ENCODE results near the gene AFF2. TPM values are rescaled to one million over a fixed set of nuclear protein-coding genes. Genes with fewer than 3 reads are reported as not detected.

The AFF2 gene
- total RNA-seq, 1 donor from 2014 or later: 3.4 TPM

DNA sequence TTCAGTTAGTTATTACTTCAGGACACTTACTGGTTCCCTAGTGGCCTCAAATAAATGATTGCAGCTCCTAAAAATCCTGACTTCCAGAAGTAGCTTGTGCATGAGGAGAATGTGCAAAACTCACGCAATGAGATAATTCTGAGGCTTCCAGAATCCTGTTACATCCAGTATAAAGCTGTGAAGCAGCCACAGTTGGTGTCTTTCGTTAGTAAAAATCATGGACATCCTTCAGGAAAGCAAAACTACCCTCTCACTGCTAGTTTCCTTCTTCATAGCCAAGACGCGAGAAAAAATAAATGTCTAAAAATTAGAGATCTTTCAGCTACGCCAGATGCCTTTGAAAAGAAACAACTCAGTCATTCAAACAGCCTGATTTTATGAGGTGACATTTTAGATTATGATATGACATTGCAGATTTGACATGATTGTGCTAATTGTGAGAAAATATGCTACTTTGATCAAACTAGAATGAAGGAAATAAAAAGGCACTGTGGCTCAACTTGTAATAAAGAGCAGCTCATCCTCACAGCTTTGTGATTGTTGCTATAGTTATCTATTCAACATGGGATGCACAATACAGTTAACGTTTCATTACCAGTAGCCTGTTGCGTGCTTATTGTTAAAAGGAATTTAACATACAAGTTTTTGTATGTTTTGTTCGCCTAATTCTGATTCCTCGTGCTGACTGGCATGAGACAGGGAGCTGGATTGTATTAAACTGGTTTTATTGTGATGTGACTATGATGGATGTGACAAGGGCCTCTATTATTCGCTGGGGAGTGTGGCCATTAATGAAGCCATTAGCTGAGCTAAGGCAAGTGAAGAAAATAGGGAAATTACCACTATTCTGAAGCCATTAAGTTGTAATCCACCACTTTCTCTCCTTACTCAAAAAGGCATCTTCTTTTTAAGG lies 40.5 kb downstream of the AFF2 start:
- no peaks in the 10 kb centered on the region for H3K36me3 Mint-ChIP-seq (ENCODE audit: low read depth)
- ATAC-seq (ENCODE audit: low read depth): no peak
- H3K9me3 Mint-ChIP-seq: no peaks in the 10 kb centered on the region

GRCh38 chrX:148541584-148541940 lies 41.1 kb downstream of the AFF2 start:
- DNase-seq (no peak), ATAC-seq (ENCODE audit: low read depth) (no peak)
- Mint-ChIP-seq H3K27ac (no peak overlapping the region), H3K4me1 (peaks cover 54% of the 10 kb centered on the region), H3K27me3 (no peaks in the 10 kb centered on the region), H3K9me3 (no peaks in the 10 kb centered on the region), H3K4me3 (no peak overlapping the region), H3K36me3 (ENCODE audit: low read depth) (no peaks in the 10 kb centered on the region)
- CTCF ChIA-PET: no interaction called here
- intact Hi-C loops (cut with micrococcal nuclease): loop anchor here (5.0 kb wide), 1 partner anchor 71 kb away; no protein-coding TSS in a partner anchor
- POLR2A ChIA-PET: no interaction called here
- TF ChIP-seq, protein P1, sequence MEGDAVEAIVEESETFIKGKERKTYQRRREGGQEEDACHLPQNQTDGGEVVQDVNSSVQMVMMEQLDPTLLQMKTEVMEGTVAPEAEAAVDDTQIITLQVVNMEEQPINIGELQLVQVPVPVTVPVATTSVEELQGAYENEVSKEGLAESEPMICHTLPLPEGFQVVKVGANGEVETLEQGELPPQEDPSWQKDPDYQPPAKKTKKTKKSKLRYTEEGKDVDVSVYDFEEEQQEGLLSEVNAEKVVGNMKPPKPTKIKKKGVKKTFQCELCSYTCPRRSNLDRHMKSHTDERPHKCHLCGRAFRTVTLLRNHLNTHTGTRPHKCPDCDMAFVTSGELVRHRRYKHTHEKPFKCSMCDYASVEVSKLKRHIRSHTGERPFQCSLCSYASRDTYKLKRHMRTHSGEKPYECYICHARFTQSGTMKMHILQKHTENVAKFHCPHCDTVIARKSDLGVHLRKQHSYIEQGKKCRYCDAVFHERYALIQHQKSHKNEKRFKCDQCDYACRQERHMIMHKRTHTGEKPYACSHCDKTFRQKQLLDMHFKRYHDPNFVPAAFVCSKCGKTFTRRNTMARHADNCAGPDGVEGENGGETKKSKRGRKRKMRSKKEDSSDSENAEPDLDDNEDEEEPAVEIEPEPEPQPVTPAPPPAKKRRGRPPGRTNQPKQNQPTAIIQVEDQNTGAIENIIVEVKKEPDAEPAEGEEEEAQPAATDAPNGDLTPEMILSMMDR (IDR thresholded peaks at IDR 0.05): no peak

More for the DNA sequence above, 40.5 kb downstream of the AFF2 start:
- ChIA-PET POLR2A (no interaction called here), CTCF (interaction anchor here (3.1 kb wide), 1 partner anchor 11 kb away, joined by 11 read pairs; no protein-coding TSS in a partner anchor)
- TF ChIP-seq, protein P1 (IDR thresholded peaks at IDR 0.05): no peak
- no peak for DNase-seq
- H3K4me3 Mint-ChIP-seq: no peak overlapping the region
- H3K4me1 Mint-ChIP-seq: peaks cover 54% of the 10 kb centered on the region
- no peaks in the 10 kb centered on the region for H3K27me3 Mint-ChIP-seq
- intact Hi-C loops (cut with micrococcal nuclease): loop anchor here (5.0 kb wide), 1 partner anchor 71 kb away; no protein-coding TSS in a partner anchor
- H3K27ac Mint-ChIP-seq: no peak overlapping the region

DNA sequence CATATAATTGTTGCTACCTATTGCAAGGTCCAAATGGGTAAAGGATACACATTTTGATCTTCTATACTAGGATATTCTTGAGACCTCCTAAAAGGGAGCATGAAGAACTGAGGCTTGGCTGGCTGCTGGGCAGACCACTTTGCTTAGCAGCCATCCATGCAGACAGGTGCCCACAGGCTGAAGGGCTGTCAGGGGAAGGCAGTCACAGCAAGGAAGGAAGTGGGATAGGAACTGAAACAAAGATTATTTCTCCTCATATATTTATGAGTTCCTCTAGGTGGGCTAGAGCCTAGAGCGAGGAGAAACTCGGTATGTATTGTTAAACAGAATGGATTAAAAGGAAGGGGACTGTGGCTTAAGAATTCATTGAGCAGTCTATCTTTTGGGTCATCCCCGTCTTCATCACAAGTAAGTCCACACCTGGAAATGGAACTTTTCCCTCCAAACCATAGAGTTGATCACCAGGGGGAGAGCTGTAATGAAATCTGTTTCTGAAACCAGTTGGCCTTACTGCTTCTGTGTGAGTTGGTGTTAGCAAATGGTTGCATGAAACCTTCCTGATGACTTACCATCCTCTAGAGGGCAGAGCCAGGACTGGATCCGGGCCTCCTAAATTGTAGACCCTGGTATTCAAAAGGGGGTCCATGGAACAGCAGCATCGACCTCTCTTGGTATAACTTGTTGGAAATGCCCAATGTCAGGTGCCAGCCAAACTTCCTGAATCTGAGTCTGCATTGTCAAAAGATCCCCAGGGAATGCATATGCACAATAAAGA lies 42.3 kb downstream of the AFF2 start:
- DNase-seq (no peak), ATAC-seq (ENCODE audit: low read depth) (peak; percentile 64)
- peak overlapping the region; percentile 19 for H3K4me3 Mint-ChIP-seq
- intact Hi-C loops (cut with micrococcal nuclease): loop anchor here (5.0 kb wide), 1 partner anchor 70 kb away; no protein-coding TSS in a partner anchor
- TF ChIP-seq, protein P1 (IDR thresholded peaks at IDR 0.05): no peak
- ChIA-PET POLR2A (no interaction called here), CTCF (no interaction called here)
- H3K27ac Mint-ChIP-seq: no peak overlapping the region
- peaks cover 52% of the 10 kb centered on the region for H3K4me1 Mint-ChIP-seq
- no peaks in the 10 kb centered on the region for H3K36me3 Mint-ChIP-seq (ENCODE audit: low read depth)
- H3K27me3 Mint-ChIP-seq: no peaks in the 10 kb centered on the region
- no peaks in the 10 kb centered on the region for H3K9me3 Mint-ChIP-seq

DNA sequence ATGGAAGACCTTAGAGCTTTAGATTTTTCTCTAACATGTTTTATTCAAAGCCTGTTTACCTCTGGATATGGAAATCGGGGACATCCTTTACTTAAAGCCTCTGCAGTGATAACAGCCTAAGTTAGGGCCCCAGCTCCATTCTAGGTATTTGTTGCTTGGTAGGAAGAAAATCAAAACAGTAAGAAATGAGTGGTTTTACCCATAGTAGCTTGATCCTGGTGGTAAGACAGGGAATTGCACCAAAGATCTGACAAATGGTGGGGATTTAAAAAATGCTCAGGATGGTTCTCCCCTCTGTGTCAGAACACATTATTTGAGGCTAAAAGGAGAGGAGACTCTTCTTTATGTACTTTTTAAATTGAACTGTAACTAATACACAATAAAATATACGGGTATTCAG lies 52.4 kb downstream of the AFF2 start:
- intact Hi-C loops (cut with micrococcal nuclease): no loop called here
- no peak for ATAC-seq (ENCODE audit: low read depth)
- POLR2A ChIA-PET: no interaction called here
- no peak overlapping the region for H3K27ac Mint-ChIP-seq
- no peaks in the 10 kb centered on the region for H3K4me1 Mint-ChIP-seq
- TF ChIP-seq, protein P1 (IDR thresholded peaks at IDR 0.05): no peak
- H3K4me3 Mint-ChIP-seq: no peak overlapping the region
- H3K9me3 Mint-ChIP-seq: no peaks in the 10 kb centered on the region
- no peaks in the 10 kb centered on the region for H3K36me3 Mint-ChIP-seq (ENCODE audit: low read depth)
- CTCF ChIA-PET: no interaction called here
- no peaks in the 10 kb centered on the region for H3K27me3 Mint-ChIP-seq
- no peak for DNase-seq

- CTCF ChIA-PET: no interaction called here
- no peaks in the 10 kb centered on the region for H3K27me3 Mint-ChIP-seq
- TF ChIP-seq, protein P1 (IDR thresholded peaks at IDR 0.05): no peak
- DNase-seq (no peak), ATAC-seq (ENCODE audit: low read depth) (no peak)
- H3K9me3 Mint-ChIP-seq: no peaks in the 10 kb centered on the region
- POLR2A ChIA-PET: no interaction called here
- H3K4me3 Mint-ChIP-seq: no peak overlapping the region
- no peaks in the 10 kb centered on the region for H3K36me3 Mint-ChIP-seq (ENCODE audit: low read depth)
- intact Hi-C loops (cut with micrococcal nuclease): no loop called here
- H3K27ac Mint-ChIP-seq: no peak overlapping the region
- no peaks in the 10 kb centered on the region for H3K4me1 Mint-ChIP-seq
Observed at GRCh38 chrX:148555101-148555500, 54.7 kb downstream of the AFF2 start.
